Keratinocyte (primary cell): ENCODE measurements around the gene MIOX. TPM values are rescaled to one million over a fixed set of nuclear protein-coding genes. Genes with fewer than 3 reads are reported as not detected.

Source experiments
- DNase-seq: peaks from one replicate; pipeline ENCODE4 v3.0.0-alpha.2; 2011; ENCODE audit warnings: low read depth, missing footprints, low spot score
- FAIRE-seq: peaks from 2 replicates; lab custom pipeline; 2011; peaks lifted over from hg19 to GRCh38; lab: Jason Lieb, UNC
- H2AFZ ChIP-seq: 2 replicates; pipeline ENCODE4 v1.6.0; 2012; ENCODE audit warnings: low read length, control low read depth, inconsistent platforms; ENCODE audit not compliant: control insufficient read depth
- H3K27ac ChIP-seq: 2 replicates; pipeline ENCODE4 v1.5.1; 2011; ENCODE audit warnings: low read length; ENCODE audit not compliant: control insufficient read depth, insufficient read depth
- H3K27me3 ChIP-seq: 3 replicates; pipeline ENCODE4 v1.6.0; 2011; ENCODE audit warnings: low read length; ENCODE audit not compliant: control insufficient read depth, insufficient read depth; ENCODE audit errors: extremely low read depth
- H3K36me3 ChIP-seq, 2 experiments: 2 replicates in 1 of 2; 3 replicates in 1 of 2; pipeline ENCODE4 v1.5.1; 2011; ENCODE audit warnings: low read length in 2 of 2, mild to moderate bottlenecking in 1 of 2; ENCODE audit not compliant: control insufficient read depth in 2 of 2, insufficient read depth in 2 of 2; ENCODE audit errors: extremely low read depth in 1 of 2
- H3K4me1 ChIP-seq: 3 replicates; pipeline ENCODE4 v1.5.1; 2011; ENCODE audit warnings: low read length; ENCODE audit not compliant: control insufficient read depth, insufficient read depth; ENCODE audit errors: extremely low read depth
- H3K4me2 ChIP-seq: 3 replicates; pipeline ENCODE4 v1.6.0; 2011; ENCODE audit warnings: low read depth, low read length; ENCODE audit not compliant: control insufficient read depth, insufficient read depth; ENCODE audit errors: extremely low read depth
- H3K4me3 ChIP-seq, 3 experiments: fragments of 200-600 bp in 1 of 3; sonication (generic) in 1 of 3; 2 replicates in 2 of 3; 3 replicates in 1 of 3; pipeline ENCODE4 v1.5.1; 2011 to 2016; ENCODE audit warnings: low read length in 3 of 3, mild to moderate bottlenecking in 3 of 3, control low read depth in 2 of 3, inconsistent platforms in 1 of 3, low read depth in 1 of 3, mixed read lengths in 1 of 3, mixed run types in 1 of 3, moderate library complexity in 1 of 3; ENCODE audit not compliant: control insufficient read depth in 2 of 3, insufficient read depth in 2 of 3; ENCODE audit errors: extremely low read depth in 1 of 3
- H3K79me2 ChIP-seq: 2 replicates; pipeline ENCODE4 v1.6.0; 2012; ENCODE audit warnings: low read length; ENCODE audit not compliant: control insufficient read depth, insufficient read depth
- H3K9ac ChIP-seq: 3 replicates; pipeline ENCODE4 v1.6.0; 2011; ENCODE audit warnings: low read length; ENCODE audit not compliant: control insufficient read depth, insufficient read depth; ENCODE audit errors: extremely low read depth
- H3K9me1 ChIP-seq: 3 replicates; pipeline ENCODE4 v1.6.0; 2011; ENCODE audit warnings: low read length; ENCODE audit not compliant: control insufficient read depth, insufficient read depth; ENCODE audit errors: extremely low read depth
- H3K9me3 ChIP-seq: 2 replicates; pipeline ENCODE4 v1.5.1; 2012; ENCODE audit warnings: low read depth, low read length; ENCODE audit not compliant: control insufficient read depth
- H4K20me1 ChIP-seq: 3 replicates; pipeline ENCODE4 v1.6.0; 2011; ENCODE audit warnings: low read length; ENCODE audit not compliant: control insufficient read depth, insufficient read depth; ENCODE audit errors: extremely low read depth
- CTCF ChIP-seq, 3 experiments: IDR thresholded peaks in 1 of 3; conservative IDR thresholded peaks in 1 of 3; optimal IDR thresholded peaks in 1 of 3; 2 replicates in 2 of 3; 3 replicates in 1 of 3; pipeline versions ENCODE3 to v1.5.1; 2011; ENCODE audit warnings: low read length in 3 of 3, mild to moderate bottlenecking in 3 of 3, moderate library complexity in 2 of 3, control low read depth in 1 of 3, inconsistent platforms in 1 of 3; ENCODE audit not compliant: insufficient read depth in 2 of 3; ENCODE audit errors: extremely low read depth in 1 of 3
- EZH2 ChIP-seq: IDR thresholded peaks from one replicate; pipeline ENCODE4 v1.6.1; 2012; ENCODE audit warnings: inconsistent platforms, mild to moderate bottlenecking, low read length, moderate library complexity
- dilution Hi-C: fragments of 300-500 bp; cut with MboI; formaldehyde crosslinking; loops from one replicate; pipeline ENCODE4 v1.7.0; 2020; ENCODE audit warnings: low sequenced_read_pairs; ENCODE audit not compliant: extremely low pct_ligation_motif_present
- polyA plus RNA-seq, 5 experiments: library from polyadenylated mRNA; depleted of rRNA in 3 of 5; stranded (reverse) in 3 of 5; stranded (forward) in 1 of 5; unstranded in 1 of 5; fragments of >200 nt; gene quantifications; 1 replicate in 1 of 5; 2 replicates in 3 of 5; 3 replicates in 1 of 5; pipeline versions ENCODE4 v1.2.1 to v1.2.3, GENCODE V29; 2011 to 2012; ENCODE audit warnings: missing spikeins in 2 of 5, low read depth in 1 of 5, low replicate concordance in 1 of 5

MIOX gene
- polyA plus RNA-seq, 1 donor (not counting 4 experiments of a cell fraction or from before 2014, with no cell fraction given): not detected

GRCh38 chr22:50525858-50526107 lies 39.1 kb downstream of the MIOX start:
- Histone ChIP-seq H3K27ac (peak overlapping the region; percentile 70), H3K4me2 (peak overlapping the region; percentile 69), H4K20me1 (no peaks in the 10 kb centered on the region), H3K9me3 (no peaks in the 10 kb centered on the region), H2AFZ (no peak overlapping the region), H3K27me3 (peaks cover 6% of the 10 kb centered on the region), H3K4me1 (peaks cover 16% of the 10 kb centered on the region), H3K9ac (peak overlapping the region; percentile 85), H3K4me3 (peak overlapping the region; percentile 72 to 81 (median 79)), H3K79me2 (peaks cover 24% of the 10 kb centered on the region), H3K36me3 (peaks cover 17 to 29% of the 10 kb centered on the region in 2 experiments), H3K9me1 (no peaks in the 10 kb centered on the region)
- no peak for DNase-seq
- FAIRE-seq: no peak
- no peak for TF ChIP-seq EZH2
- no peak for TF ChIP-seq CTCF (optimal IDR thresholded peaks at IDR 0.05 in 1 of 3, IDR thresholded peaks at IDR 0.05 in 1 of 3, conservative IDR thresholded peaks at IDR 0.05 in 1 of 3; ENCODE audit: extremely low read depth in 1 of 3, insufficient read depth in 2 of 3, low read length in 3 of 3)
- dilution Hi-C loops: no loop called here

GRCh38 chr22:50526108-50526833 lies 39.6 kb downstream of the MIOX start:
- H3K4me1 ChIP-seq: peaks cover 21% of the 10 kb centered on the region
- peak overlapping the region; percentile 19 for H2AFZ ChIP-seq
- DNase-seq (no peak), FAIRE-seq (no peak)
- dilution Hi-C loops: no loop called here
- peaks cover 24% of the 10 kb centered on the region for H3K79me2 ChIP-seq
- TF ChIP-seq CTCF (optimal IDR thresholded peaks at IDR 0.05 in 1 of 3, IDR thresholded peaks at IDR 0.05 in 1 of 3, conservative IDR thresholded peaks at IDR 0.05 in 1 of 3; ENCODE audit: extremely low read depth in 1 of 3, insufficient read depth in 2 of 3, low read length in 3 of 3) (peak in 2 of 3 experiments; percentile 50 to 66), EZH2 (no peak)
- H4K20me1 ChIP-seq: no peaks in the 10 kb centered on the region
- H3K9me1 ChIP-seq: no peaks in the 10 kb centered on the region
- H3K9me3 ChIP-seq: no peaks in the 10 kb centered on the region
- peak overlapping the region; percentile 85 for H3K9ac ChIP-seq
- H3K4me2 ChIP-seq: peak overlapping the region; percentile 69
- peaks cover 17 to 27% of the 10 kb centered on the region in 2 experiments for H3K36me3 ChIP-seq
- H3K27ac ChIP-seq: peak overlapping the region; percentile 70
- peak overlapping the region; percentile 72 to 81 (median 79) for H3K4me3 ChIP-seq
- peaks cover 10% of the 10 kb centered on the region for H3K27me3 ChIP-seq
